ENCODE results near the gene XPNPEP3. TPM values are rescaled to one million over a fixed set of nuclear protein-coding genes. Genes with fewer than 3 reads are reported as not detected.
A peak's percentile ranks its signal among the peaks of the same experiment; 100 is the strongest.

Gene XPNPEP3
- polyA plus RNA-seq, 10 donors: 8.6 to 18.9 (median 12.3) TPM

- DNase-seq: peak; percentile 53 to 82 (median 67)
Observed at GRCh38 chr22:40922484-40923303, 65.7 kb downstream of the XPNPEP3 start.

- DNase-seq: no peak
Observed at GRCh38 chr22:40928657-40929056, 71.7 kb downstream of the XPNPEP3 start.

GRCh38 chr22:40932396-40932795 is 75.4 kb downstream of the XPNPEP3 start:
- no peak for DNase-seq

GRCh38 chr22:40939202-40939601 is 82.3 kb downstream of the XPNPEP3 start:
- no peak for DNase-seq

- peak; percentile 99 to 100 (median 99) for DNase-seq
Observed at GRCh38 chr22:40950962-40951794, 94.2 kb downstream of the XPNPEP3 start, which contains the start of gene RBX1. RBX1 (plus strand) TSS chr22:40951378; CDS start chr22:40951399, 21 bp downstream.

DNA sequence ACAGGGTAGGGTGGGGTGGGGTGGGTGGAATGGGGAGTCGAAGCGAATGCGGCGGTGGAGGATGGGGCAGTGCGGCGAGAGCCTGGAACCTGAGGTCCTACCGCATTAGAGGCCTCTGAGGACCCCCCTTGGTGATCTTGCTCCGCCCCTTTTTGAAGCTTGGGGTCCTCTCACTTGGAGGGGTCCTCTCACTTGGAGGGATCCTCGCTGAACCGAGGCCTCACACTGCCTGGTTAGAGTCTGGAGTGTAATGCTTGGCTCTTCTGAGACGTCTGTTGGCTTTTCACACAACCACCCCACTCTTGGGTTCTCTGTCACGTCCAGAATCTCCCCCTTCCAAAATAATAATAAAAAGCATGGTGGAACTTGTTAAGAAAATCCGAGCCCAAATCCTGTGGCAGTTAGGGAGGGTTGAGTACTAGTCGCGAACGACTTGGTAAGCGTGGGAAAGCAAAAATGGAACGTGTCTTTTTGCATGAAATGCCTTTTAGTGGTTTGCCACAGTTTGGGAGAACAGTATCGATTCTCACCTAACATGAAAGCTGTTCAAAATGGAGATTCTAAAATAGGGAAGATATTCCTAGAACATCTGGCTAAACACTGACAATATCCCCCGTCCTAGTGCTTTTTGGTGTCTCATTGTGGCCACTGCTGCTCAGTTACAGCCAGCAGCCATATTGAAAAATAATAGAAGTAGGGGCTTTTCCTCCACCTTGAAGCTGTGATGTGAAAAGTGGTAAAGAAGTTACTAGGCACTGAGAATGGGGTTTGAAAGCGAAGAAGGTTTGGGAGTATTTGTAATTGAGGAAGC is 95.1 kb downstream of the XPNPEP3 start:
- DNase-seq: no peak

GRCh38 chr22:40953471-40953870 is 96.5 kb downstream of the XPNPEP3 start:
- no peak for DNase-seq

DNA sequence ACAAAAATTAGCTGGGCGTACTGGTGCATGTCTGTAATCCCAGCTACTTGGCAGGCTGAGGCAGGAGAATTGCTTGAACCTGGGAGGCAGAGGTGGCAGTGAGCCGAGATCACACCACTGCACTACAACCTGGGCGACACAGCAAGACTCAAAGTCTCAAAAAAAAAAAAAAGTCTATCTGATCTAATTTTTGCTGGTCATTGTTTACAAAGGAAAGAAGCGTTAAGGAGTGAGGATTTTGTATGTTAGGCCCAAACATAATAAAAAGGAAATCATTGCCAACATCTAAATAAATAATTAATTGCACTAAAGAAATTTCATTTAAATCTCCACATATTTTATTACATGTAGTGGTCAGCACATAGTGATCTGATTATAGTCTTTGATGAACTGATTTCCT is 97.2 kb downstream of the XPNPEP3 start:
- DNase-seq: no peak

- no peak for DNase-seq
Observed at GRCh38 chr22:40955571-40955970, 98.6 kb downstream of the XPNPEP3 start.

DNA sequence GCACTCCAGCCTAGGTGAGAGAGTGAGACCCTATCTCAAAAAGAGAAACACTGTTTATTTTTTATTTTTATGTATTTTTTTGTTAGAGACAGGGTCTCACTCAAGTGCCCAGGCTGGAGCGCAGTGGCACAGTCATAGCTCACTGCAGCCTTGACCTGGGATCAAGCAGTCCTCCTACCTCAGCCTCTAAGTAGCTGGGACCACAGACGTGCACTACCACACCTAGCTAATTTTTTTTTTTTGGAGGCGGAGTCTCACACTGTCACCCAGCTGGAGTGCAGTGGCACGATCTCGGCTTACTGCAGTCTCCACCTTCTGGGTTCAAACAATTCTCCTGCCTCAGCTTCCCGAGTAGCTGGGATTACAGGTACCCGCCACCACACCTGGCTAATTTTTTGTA is 100.7 kb downstream of the XPNPEP3 start:
- DNase-seq: no peak

- no peak for DNase-seq
Observed at GRCh38 chr22:40958299-40958698, 101.4 kb downstream of the XPNPEP3 start.

DNA sequence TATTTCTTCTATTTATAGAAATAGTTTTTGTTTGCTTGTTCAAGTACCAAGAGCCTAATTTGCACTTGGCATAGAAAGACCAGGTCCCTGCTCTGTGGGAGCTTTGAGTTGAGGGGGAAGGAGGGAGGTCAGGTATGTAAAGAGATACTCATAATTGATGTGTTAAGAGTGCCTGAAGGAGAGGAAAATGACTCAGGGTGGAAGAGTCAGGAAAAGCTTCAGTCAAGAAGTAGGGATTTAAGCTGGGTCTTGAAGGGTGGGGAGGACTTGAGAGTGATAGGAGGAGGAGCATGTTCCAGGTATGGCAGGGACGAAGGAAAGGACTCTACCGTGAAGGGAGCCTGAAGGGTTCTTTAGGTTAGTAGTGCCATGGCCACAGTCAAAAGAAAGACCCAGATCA is 103.2 kb downstream of the XPNPEP3 start:
- DNase-seq: no peak

DNA sequence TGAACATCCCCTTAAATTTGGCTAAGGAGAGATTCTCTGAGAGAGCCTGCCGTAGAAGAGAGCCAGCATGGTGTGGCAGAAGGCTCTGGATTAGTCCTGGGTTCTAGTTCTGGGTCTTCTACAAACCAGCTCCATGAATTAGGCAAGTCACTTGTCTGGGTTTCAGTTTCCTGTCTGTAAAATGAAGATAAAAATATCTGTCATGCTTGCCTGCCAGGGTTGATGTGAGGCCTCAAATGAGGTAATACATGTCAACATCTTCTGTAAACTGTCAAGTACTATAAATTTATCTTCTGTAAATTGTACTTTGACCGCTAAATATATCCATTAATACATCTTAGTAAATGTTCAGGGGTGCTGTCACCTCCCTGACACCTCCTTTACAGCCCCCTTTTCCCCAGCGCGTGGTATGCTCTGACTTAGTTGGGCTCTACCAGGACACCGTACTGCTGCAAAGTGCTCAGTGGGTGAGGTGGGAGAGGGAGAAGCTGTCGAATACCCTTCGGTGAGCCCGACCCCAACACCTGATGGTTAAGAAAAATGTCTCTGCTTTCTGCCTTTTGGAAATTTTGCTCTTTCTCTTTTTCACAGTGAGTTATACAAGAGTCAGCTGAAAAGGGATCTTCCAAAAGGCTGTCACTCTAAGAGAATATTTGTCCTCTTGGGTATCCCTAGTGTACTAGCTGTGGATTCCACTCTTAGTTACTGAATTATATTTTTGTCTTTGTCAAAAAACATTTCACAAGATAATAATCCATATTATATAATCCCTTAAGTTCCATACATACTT is 109.2 kb downstream of the XPNPEP3 start:
- DNase-seq: no peak

DNA sequence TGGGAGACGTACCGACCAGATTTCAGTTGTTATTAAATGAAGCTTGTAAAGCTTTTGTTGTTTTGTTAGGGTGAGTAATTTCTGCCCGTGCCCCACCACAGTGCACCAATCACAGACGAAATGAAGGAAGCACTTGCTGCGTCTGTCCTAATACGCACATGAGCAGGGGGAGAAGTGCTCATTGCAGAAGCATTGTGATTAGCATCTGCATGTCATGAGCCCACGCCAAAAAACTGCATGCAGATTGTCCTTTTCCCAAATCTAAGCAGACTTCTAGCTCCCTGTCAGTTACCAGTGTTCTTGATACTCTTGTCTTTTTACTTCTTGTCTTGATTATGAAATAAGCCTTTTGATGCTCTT is 109.8 kb downstream of the XPNPEP3 start:
- DNase-seq: no peak

- DNase-seq: no peak
Observed at GRCh38 chr22:40967111-40967760, 110.3 kb downstream of the XPNPEP3 start.

- DNase-seq: no peak
Observed at GRCh38 chr22:40972587-40972986, 115.6 kb downstream of the XPNPEP3 start.

DNA sequence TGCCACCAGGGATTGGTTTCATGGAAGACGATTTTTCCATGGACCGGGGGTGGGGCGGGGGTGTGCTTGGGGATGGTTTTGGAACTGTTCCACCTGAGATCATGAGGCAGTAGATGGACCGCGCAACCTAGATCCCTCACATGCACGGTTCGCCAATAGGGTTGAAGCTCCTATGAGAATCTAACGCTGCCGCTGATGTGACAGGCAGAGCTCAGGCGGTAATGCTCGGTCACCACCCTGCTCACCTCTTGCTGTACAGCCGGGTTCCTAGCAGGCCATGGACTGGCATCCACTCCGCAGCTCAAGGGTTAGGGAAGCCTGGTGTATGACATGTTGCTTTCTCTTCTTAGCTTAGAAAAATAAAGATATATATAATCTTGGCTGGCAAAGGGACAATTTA is 116.2 kb downstream of the XPNPEP3 start:
- DNase-seq: no peak

DNA sequence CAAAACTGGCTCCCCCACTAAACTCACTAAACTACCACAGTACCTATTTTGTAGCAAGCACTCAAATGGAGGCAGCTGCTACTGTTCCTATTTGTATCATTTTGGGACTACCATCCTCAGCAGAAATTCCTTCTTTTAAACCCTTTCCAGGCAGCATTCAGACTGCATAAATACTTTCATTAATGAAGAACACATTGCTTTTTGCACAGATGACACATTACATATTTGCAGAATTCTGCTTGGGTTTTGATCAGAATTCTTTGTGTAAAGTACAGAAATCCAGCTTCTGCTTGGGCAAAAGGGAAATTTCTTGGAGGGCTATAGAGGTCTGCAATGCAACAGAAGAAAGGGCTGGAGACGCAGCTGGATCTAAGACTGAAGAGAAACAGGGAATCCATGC is 118.4 kb downstream of the XPNPEP3 start:
- DNase-seq: peak in 2 of 3 donors; percentile 6 to 15

DNA sequence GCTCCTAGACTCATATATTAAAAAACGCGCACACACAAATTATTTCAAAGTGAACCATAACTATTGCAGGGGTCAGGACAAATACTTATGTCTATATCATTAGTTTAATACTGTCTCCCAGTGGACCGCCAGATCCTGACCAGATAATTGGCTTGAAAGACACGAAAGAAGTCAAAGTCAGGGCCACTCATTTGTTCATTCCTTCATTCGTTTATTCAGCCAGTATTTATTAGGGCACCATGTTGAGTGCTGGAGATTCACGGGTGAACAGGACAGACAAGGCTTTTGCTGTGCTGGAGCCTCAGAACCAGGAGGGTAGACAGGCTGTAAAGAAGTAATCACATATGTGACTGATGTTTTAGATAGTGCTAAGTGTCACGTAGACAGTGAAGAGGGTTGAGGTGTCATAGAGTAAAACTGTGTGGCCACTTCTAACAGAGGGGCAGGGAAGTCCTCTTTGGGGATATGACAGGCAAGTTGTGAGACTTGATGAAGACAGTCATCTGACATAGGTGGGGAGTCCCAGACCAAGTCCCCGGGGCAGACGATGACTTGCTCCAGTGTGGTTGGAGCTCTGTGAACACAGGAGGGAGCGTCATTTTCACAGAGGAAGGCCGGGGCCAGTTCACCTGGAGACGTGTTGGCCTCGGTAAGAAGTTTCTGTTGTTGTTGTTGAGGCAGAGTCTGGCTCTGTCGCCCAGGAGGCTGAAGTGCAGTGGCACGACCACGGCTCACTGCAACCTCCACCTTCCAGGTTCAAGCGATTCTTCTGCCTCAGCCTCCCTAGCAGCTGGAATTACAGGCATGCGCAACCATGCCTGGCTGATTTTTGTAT is 120.1 kb downstream of the XPNPEP3 start:
- DNase-seq: no peak

DNA sequence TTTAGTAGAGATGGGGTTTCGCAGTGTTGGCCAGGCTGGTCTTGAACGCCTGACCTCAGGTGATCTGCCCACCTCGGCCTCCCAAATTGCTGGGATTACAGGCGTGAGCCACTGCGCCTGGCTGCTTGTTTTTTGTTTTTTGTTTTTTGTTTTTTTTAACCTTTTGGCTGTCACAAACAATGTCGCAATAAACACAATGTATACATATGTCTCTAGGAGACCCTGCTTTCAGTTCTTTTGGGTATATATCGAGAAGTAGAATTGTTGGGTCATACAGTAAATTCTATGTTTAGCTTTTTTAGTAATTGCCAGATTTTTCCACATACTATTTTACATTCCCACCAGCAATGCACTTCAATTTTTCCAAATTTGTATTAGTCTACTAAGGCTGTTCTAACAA is 122.2 kb downstream of the XPNPEP3 start:
- DNase-seq: no peak
